GM12878 (cell line): ENCODE data around the gene NAV2. TPM values are rescaled to one million over a fixed set of nuclear protein-coding genes. Genes with fewer than 3 reads are reported as not detected.

Experiments used
- ATAC-seq: fragments of 200-7000 bp; cut with Tn5 transposase; 3 replicates; pipeline ENCODE4 v1.9.1; 2020; ENCODE audit warnings: mild to moderate bottlenecking, moderate library complexity
- BruUV-seq: library from RNA; stranded (reverse); fragments of 400-500 nt; replicated peaks from 2 replicates; lab custom pipeline; 2021; lab: Mats Ljungman, UMichigan
- CTCF ChIA-PET: fragments of 300-600 bp; sonication (Branson Sonifier 250); formaldehyde crosslinking; extraction: SDS; loops from one replicate; lab custom pipeline; 2021; ENCODE audit warnings: inconsistent platforms; lab: Yijun Ruan, JAX
- POLR2A ChIA-PET: fragments of 350-600 bp; formaldehyde crosslinking; extraction: SDS; loops from one replicate; lab custom pipeline; 2021; ENCODE audit warnings: inconsistent platforms; lab: Charles Lee
- RAD21 ChIA-PET: fragments of 300-600 bp; sonication (Branson Sonifier 250); formaldehyde crosslinking; loops from one replicate; lab custom pipeline; 2023; ENCODE audit warnings: antibody characterized with exemption; ENCODE audit not compliant: unreplicated experiment; lab: Charles Lee
- SMC1A ChIA-PET: fragments of 300-600 bp; sonication (Branson Sonifier 250); formaldehyde crosslinking; loops from one replicate; lab custom pipeline; 2023; ENCODE audit not compliant: unreplicated experiment, uncharacterized antibody; lab: Charles Lee
- DNase-seq: peaks from one replicate; pipeline ENCODE4 v3.0.0-alpha.2; 2011; ENCODE audit warnings: low read depth, low spot score
- FAIRE-seq: peaks from 3 replicates; lab custom pipeline; 2011; peaks lifted over from hg19 to GRCh38; lab: Jason Lieb, UNC
- H2AFZ ChIP-seq: 2 replicates; pipeline ENCODE4 v1.6.0; 2011; ENCODE audit warnings: low read depth, low read length, control low read depth; ENCODE audit not compliant: control insufficient read depth
- H3K27ac ChIP-seq: 2 replicates; pipeline ENCODE4 v1.5.1; 2011; ENCODE audit warnings: control low read depth; ENCODE audit not compliant: control insufficient read depth, insufficient read depth
- H3K27me3 ChIP-seq, 2 experiments: replicated peaks in 1 of 2; 2 replicates each; pipeline versions ENCODE4 v1.6.0 to v1.6.1; 2011; ENCODE audit warnings: low read length in 1 of 2; ENCODE audit not compliant: control insufficient read depth in 2 of 2, insufficient read depth in 2 of 2
- H3K36me3 ChIP-seq, 2 experiments: 2 replicates each; pipeline ENCODE4 v1.5.1; 2011; ENCODE audit warnings: low read length in 1 of 2; ENCODE audit not compliant: control insufficient read depth in 2 of 2, insufficient read depth in 2 of 2
- H3K4me1 ChIP-seq: 2 replicates; pipeline ENCODE4 v1.6.1; 2011; ENCODE audit warnings: mild to moderate bottlenecking, low read length, moderate library complexity, mixed read lengths; ENCODE audit not compliant: control insufficient read depth, insufficient read depth
- H3K4me2 ChIP-seq: 2 replicates; pipeline ENCODE4 v1.6.0; 2011; ENCODE audit warnings: control low read depth; ENCODE audit not compliant: control insufficient read depth, insufficient read depth
- H3K4me3 ChIP-seq: fragments of 200-600 bp; sonication (generic); 2 replicates; pipeline ENCODE4 v1.5.1; 2016
- H3K79me2 ChIP-seq: 2 replicates; pipeline ENCODE4 v1.6.0; 2011; ENCODE audit warnings: low read length; ENCODE audit not compliant: control insufficient read depth, insufficient read depth
- H3K9ac ChIP-seq: 2 replicates; pipeline ENCODE4 v1.8.0; 2011; ENCODE audit warnings: low read length, control low read depth, mixed read lengths; ENCODE audit not compliant: control insufficient read depth, insufficient read depth
- H3K9me3 ChIP-seq: replicated peaks from 3 replicates; pipeline ENCODE4 v1.5.1; 2011; ENCODE audit warnings: mild to moderate bottlenecking, low read length; ENCODE audit not compliant: control insufficient read depth, insufficient read depth
- H4K20me1 ChIP-seq: 2 replicates; pipeline ENCODE4 v1.6.0; 2011; ENCODE audit not compliant: control insufficient read depth, insufficient read depth
- CHD1 ChIP-seq: IDR thresholded peaks from 2 replicates; pipeline ENCODE4 v1.6.1; 2012; ENCODE audit warnings: low read depth, low read length, improper control_type of control experiment
- FOXK2 ChIP-seq: fragments of 450-650 bp; IDR thresholded peaks from 2 replicates; pipeline ENCODE4 v1.6.1; 2017; ENCODE audit warnings: mild to moderate bottlenecking, moderate library complexity
- FOXM1 ChIP-seq: IDR thresholded peaks from 2 replicates; pipeline ENCODE4 v1.6.1; 2012; ENCODE audit warnings: low read depth, mild to moderate bottlenecking, inconsistent platforms, low read length, moderate library complexity
- IKZF2 ChIP-seq, 2 experiments: fragments of 450-650 bp; IDR thresholded peaks; 2 replicates each; pipeline ENCODE4 v1.6.1; 2017; ENCODE audit warnings: mild to moderate bottlenecking in 2 of 2, moderate library complexity in 2 of 2
- KLF5 ChIP-seq: fragments of 450-650 bp; IDR thresholded peaks from 2 replicates; pipeline ENCODE4 v1.6.1; 2014; ENCODE audit warnings: mild to moderate bottlenecking; ENCODE audit not compliant: partially characterized antibody
- NFIC ChIP-seq: IDR thresholded peaks from 2 replicates; pipeline ENCODE4 v1.6.1; 2012; ENCODE audit warnings: low read depth, mild to moderate bottlenecking, inconsistent platforms, low read length, moderate library complexity
- PAX8 ChIP-seq: fragments of 450-650 bp; IDR thresholded peaks from 2 replicates; pipeline ENCODE4 v1.6.1; 2017; ENCODE audit warnings: mild to moderate bottlenecking, moderate library complexity
- PBX3 ChIP-seq: IDR thresholded peaks from 2 replicates; pipeline ENCODE4 v1.6.1; 2011; ENCODE audit warnings: mild to moderate bottlenecking, low read depth, low read length, moderate library complexity; ENCODE audit not compliant: insufficient replicate concordance
- SMC3 ChIP-seq: IDR thresholded peaks from 2 replicates; pipeline ENCODE4 v1.6.1; 2011; ENCODE audit warnings: low read length, improper control_type of control experiment, borderline replicate concordance
- TCF7 ChIP-seq: IDR thresholded peaks from 2 replicates; pipeline ENCODE4 v1.6.1; 2014; ENCODE audit warnings: antibody characterized with exemption, borderline replicate concordance
- USF2 ChIP-seq: IDR thresholded peaks from 2 replicates; pipeline ENCODE4 v1.6.1; 2011; ENCODE audit warnings: low read depth, low read length, improper control_type of control experiment, borderline replicate concordance
- ZBTB11 ChIP-seq: fragments of 450-650 bp; formaldehyde crosslinking; IDR thresholded peaks from 2 replicates; pipeline ENCODE4 v1.5.0; 2022; ENCODE audit warnings: mild to moderate bottlenecking, missing genetic modification characterization
- ZNF274 ChIP-seq: IDR thresholded peaks from one replicate; pipeline ENCODE4 v1.8.0; 2011; ENCODE audit not compliant: insufficient read length, insufficient read depth
- ZNF384 ChIP-seq: IDR thresholded peaks from 2 replicates; pipeline ENCODE4 v1.6.1; 2012; ENCODE audit warnings: low read depth, mild to moderate bottlenecking, low read length, improper control_type of control experiment, borderline replicate concordance
- ZNF622 ChIP-seq: fragments of 450-650 bp; IDR thresholded peaks from 2 replicates; pipeline ENCODE4 v1.6.1; 2017; ENCODE audit warnings: mild to moderate bottlenecking, inconsistent platforms
- ZSCAN29 ChIP-seq: fragments of 450-650 bp; IDR thresholded peaks from 2 replicates; pipeline ENCODE4 v1.6.1; 2017; ENCODE audit warnings: mild to moderate bottlenecking, moderate library complexity
- WGBS: methylation state at CpG from one replicate; pipeline ENCODE4 v1.1.6; 2016; ENCODE audit warnings: low lambda C conversion rate; ENCODE audit not compliant: insufficient replicate concordance, insufficient coverage; ENCODE audit errors: missing lambda C conversion rate; 5-methylcytosine and 5-hydroxymethylcytosine counted together
- in situ Hi-C: fragments of 300-500 bp; cut with MboI; formaldehyde crosslinking; loops from 9 replicates; pipeline ENCODE4 v1.14.3; 2018; ENCODE audit warnings: mixed read lengths
- intact Hi-C: fragments of 100-400 bp; cut with micrococcal nuclease; formaldehyde crosslinking; loops from one replicate; pipeline ENCODE4 v1.14.2; 2022; ENCODE audit not compliant: unreplicated experiment
- polyA plus RNA-seq, 11 experiments: library from polyadenylated mRNA; depleted of rRNA in 4 of 11; unstranded in 6 of 11; stranded (reverse) in 5 of 11; fragments of >200 nt; fragmentation: Nextera tagmentation in 4 of 11; fragmentation: Illumina TruSeq in 1 of 11; extraction: Ambion mirVana in 4 of 11; extraction: Trizol in 1 of 11; gene quantifications; 1 replicate in 1 of 11; 2 replicates in 10 of 11; pipeline versions ENCODE4 v1.2.1 to v1.2.3, GENCODE V29; 2011 to 2016; ENCODE audit warnings: inconsistent platforms in 2 of 11, missing spikeins in 2 of 11, low read depth in 1 of 11
- total RNA-seq, 4 experiments: library from RNA; depleted of rRNA in 3 of 4; stranded (reverse); fragments of >200 nt in 3 of 4; fragmentation: Illumina TruSeq in 1 of 4; extraction: Trizol in 1 of 4; gene quantifications; 2 replicates each; pipeline versions ENCODE4 v1.2.1 to v1.2.3, GENCODE V29; 2013 to 2021
- TF ChIP-seq, protein P1 (sequence below): fragments of 450-650 bp; IDR thresholded peaks from 2 replicates; pipeline ENCODE4 v1.6.1; 2017; ENCODE audit warnings: mild to moderate bottlenecking
- TF ChIP-seq, protein P2 (sequence below): fragments of 450-650 bp; IDR thresholded peaks from 2 replicates; pipeline ENCODE4 v1.6.1; 2014; ENCODE audit warnings: mild to moderate bottlenecking

The NAV2 gene
- total and polyA plus RNA-seq, 10 of the 15 experiments (the other 5 are each of a cell fraction or from before 2014, with no cell fraction given): 0.35 to 6.1 (median 1.1) TPM

DNA sequence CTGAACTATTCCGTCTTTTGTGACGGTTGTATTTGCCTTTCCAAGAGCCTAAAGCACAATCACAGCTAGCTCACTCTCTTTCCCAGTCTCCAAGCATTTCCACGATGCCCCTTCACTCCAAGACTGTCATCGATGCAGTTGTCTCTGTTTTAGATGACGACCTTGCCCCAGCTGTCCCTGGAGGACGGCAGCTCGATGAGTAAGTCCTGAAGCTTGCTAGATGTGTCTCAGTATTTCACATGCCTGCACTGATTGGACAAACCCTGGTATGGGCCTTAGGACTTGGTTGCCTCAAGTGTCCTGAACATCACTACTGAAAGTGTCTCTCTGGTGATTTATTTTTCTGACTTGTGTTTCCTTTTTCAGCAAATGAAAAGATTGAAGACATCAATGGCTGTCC, 129.9 kb downstream of the NAV2 start:
- H3K9me3 ChIP-seq: no peaks in the 10 kb centered on the region
- no TSS peak for BruUV-seq
- ChIA-PET RAD21 (no interaction called here), POLR2A (no interaction called here)
- no peaks in the 10 kb centered on the region for H3K4me1 ChIP-seq
- H3K4me2 ChIP-seq: no peak overlapping the region
- no peaks in the 10 kb centered on the region for H3K36me3 ChIP-seq
- 27% methylated on average over 7 of the region's 7 CpGs for WGBS
- no peak overlapping the region for H3K27ac ChIP-seq
- no peaks in the 10 kb centered on the region for H3K27me3 ChIP-seq
- no peaks in the 10 kb centered on the region for H4K20me1 ChIP-seq
- in situ Hi-C loops: no loop called here
- H2AFZ ChIP-seq: no peak overlapping the region
- TF ChIP-seq FOXM1 (no peak), ZNF622 (no peak), PAX8 (no peak), CHD1 (no peak), NFIC (no peak), TCF7 (no peak), PBX3 (no peak), KLF5 (no peak), ZSCAN29 (no peak), USF2 (no peak), ZNF384 (no peak), FOXK2 (no peak), IKZF2 (IDR thresholded peaks at IDR 0.05) (no peak), ZBTB11 (CRISPR knock-in tag) (no peak), SMC3 (no peak), ZNF274 (no peak)
- TF ChIP-seq, protein P1, sequence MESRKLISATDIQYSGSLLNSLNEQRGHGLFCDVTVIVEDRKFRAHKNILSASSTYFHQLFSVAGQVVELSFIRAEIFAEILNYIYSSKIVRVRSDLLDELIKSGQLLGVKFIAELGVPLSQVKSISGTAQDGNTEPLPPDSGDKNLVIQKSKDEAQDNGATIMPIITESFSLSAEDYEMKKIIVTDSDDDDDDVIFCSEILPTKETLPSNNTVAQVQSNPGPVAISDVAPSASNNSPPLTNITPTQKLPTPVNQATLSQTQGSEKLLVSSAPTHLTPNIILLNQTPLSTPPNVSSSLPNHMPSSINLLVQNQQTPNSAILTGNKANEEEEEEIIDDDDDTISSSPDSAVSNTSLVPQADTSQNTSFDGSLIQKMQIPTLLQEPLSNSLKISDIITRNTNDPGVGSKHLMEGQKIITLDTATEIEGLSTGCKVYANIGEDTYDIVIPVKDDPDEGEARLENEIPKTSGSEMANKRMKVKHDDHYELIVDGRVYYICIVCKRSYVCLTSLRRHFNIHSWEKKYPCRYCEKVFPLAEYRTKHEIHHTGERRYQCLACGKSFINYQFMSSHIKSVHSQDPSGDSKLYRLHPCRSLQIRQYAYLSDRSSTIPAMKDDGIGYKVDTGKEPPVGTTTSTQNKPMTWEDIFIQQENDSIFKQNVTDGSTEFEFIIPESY: no peak
- TF ChIP-seq, protein P2, sequence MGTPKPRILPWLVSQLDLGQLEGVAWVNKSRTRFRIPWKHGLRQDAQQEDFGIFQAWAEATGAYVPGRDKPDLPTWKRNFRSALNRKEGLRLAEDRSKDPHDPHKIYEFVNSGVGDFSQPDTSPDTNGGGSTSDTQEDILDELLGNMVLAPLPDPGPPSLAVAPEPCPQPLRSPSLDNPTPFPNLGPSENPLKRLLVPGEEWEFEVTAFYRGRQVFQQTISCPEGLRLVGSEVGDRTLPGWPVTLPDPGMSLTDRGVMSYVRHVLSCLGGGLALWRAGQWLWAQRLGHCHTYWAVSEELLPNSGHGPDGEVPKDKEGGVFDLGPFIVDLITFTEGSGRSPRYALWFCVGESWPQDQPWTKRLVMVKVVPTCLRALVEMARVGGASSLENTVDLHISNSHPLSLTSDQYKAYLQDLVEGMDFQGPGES: no peak
- TF ChIP-seq, all 136 proteins: peak for 0
- intact Hi-C loops: no loop called here
- H3K9ac ChIP-seq: no peak overlapping the region
- ChIA-PET CTCF (interaction anchor here (1.4 kb wide), 1 partner anchor 19 kb away, joined by 6 read pairs; no protein-coding TSS in a partner anchor), SMC1A (interaction anchor here (0.9 to 1.3 kb wide), 3 partner anchors 12 to 266 kb away, joined by 3 to 4 read pairs (median 3); no protein-coding TSS in a partner anchor)
- no peak for ATAC-seq
- H3K4me3 ChIP-seq: no peak overlapping the region
- H3K79me2 ChIP-seq: no peaks in the 10 kb centered on the region
- DNase-seq: no peak
- no peak for FAIRE-seq
